GM13976 (cell line): Measurements from ENCODE around the gene HHLA2.
"Not testable (repeated sequence)": the region's sequence is repeated elsewhere in the genome, so short reads cannot be mapped to it uniquely, and the experiment has no call there.

Experiments used
- DNase-seq: peaks from one replicate; pipeline ENCODE4 v3.0.0; 2012; ENCODE audit warnings: low spot score
- in situ Hi-C: fragments of 300-500 bp; cut with MboI; formaldehyde crosslinking; loops from one replicate; pipeline ENCODE4 v1.12.0; 2022; ENCODE audit warnings: low sequenced_read_pairs, mixed read lengths, inconsistent platforms; ENCODE audit not compliant: unreplicated experiment
- TF ChIP-seq, protein P1 (sequence below): IDR thresholded peaks from 2 replicates; pipeline ENCODE4 v1.5.1; 2012; ENCODE audit warnings: borderline replicate concordance, mild to moderate bottlenecking; ENCODE audit not compliant: insufficient read depth; ENCODE audit errors: extremely low read depth, missing control alignments, control extremely low read depth

Gene HHLA2

DNA sequence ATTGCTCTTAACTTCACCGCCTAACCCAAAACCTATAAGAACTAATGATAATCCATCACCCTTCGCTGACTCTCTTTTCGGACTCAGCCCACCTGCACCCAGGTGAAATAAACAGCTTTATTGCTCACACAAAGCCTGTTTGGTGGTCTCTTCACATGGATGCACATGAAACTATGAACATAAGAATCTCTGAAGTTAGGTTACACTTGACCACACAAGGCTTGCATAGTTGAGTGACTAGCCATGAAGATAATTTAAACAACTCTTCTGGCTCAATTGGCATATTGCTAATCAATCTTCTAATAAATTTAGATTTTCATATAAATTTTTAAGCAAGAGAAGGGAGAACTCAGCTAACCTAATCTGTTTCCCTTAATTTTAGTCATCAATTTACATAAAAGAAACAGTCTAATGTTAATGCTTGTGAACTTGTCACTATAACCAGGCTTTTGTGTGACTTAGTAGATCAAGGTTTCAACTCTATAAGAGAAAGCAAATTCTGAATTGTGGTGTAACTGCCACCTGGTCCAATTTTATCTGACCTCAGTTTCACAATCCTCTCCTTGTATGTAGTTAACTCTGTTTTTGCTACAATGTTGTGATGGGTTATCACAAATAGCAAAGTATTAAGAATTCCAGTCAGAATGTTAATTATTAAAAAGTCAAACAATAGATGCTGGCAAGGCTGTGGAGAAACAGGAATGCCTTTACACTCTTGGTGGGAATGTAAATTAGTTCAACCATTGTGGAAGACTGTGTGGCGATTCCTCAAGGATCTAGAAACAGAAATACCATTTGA lies 82.0 kb downstream of the HHLA2 start:
- no peak for DNase-seq
- TF ChIP-seq, protein P1, sequence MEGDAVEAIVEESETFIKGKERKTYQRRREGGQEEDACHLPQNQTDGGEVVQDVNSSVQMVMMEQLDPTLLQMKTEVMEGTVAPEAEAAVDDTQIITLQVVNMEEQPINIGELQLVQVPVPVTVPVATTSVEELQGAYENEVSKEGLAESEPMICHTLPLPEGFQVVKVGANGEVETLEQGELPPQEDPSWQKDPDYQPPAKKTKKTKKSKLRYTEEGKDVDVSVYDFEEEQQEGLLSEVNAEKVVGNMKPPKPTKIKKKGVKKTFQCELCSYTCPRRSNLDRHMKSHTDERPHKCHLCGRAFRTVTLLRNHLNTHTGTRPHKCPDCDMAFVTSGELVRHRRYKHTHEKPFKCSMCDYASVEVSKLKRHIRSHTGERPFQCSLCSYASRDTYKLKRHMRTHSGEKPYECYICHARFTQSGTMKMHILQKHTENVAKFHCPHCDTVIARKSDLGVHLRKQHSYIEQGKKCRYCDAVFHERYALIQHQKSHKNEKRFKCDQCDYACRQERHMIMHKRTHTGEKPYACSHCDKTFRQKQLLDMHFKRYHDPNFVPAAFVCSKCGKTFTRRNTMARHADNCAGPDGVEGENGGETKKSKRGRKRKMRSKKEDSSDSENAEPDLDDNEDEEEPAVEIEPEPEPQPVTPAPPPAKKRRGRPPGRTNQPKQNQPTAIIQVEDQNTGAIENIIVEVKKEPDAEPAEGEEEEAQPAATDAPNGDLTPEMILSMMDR, result no peak
- in situ Hi-C loops, result no loop called here

DNA sequence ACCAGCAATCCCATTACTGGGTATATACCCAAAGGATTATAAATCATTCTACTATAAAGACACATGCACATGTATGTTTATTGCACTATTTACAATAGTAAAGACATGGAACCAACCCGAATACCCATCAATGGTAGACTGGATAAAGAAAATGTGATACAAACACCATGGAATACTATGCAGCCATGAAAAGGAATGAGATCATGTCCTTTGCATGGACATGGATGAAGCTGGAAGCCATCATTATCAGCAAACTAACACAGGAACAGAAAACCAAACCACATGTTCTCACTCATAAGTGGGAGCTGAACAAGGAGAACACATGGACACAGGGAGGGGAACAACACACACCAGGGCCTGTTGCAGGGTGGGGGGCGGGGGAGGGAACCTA lies 82.6 kb downstream of the HHLA2 start:
- DNase-seq, in situ Hi-C loops: not testable (repeated sequence)

DNA sequence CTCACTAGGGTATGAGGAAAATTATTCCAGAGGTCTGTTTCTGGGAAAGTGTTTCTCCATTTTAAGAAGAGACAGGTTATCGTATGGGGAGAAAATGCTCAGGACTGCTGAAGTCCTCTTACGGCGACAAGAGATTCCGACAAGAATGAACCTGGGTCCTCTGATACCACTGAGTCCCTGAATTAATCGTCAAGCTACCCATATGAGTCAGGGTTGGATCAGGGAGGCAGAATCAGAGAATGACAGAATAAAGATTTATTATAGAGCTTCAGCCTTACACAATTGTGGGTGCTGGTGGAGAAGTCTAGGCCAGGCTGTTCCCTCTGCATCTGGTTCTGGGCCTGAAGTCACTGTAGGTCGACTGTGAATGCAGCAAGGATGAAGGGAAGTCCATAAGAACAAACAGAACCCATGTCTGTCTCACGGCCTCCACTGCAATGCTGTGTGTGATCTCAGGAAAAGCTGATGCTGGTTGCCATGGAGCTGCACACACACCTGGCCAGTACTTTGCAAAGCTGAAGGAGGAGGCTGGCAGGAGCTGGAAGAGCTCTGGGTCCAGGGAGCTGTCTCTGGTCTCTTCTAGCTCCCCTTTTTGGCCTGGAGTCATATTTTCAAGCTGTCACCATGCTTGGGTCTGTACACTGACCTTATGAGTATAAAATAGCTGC lies 83.9 kb downstream of the HHLA2 start:
- in situ Hi-C loops, result no loop called here
- TF ChIP-seq, protein P1, result no peak
- no peak for DNase-seq

DNA sequence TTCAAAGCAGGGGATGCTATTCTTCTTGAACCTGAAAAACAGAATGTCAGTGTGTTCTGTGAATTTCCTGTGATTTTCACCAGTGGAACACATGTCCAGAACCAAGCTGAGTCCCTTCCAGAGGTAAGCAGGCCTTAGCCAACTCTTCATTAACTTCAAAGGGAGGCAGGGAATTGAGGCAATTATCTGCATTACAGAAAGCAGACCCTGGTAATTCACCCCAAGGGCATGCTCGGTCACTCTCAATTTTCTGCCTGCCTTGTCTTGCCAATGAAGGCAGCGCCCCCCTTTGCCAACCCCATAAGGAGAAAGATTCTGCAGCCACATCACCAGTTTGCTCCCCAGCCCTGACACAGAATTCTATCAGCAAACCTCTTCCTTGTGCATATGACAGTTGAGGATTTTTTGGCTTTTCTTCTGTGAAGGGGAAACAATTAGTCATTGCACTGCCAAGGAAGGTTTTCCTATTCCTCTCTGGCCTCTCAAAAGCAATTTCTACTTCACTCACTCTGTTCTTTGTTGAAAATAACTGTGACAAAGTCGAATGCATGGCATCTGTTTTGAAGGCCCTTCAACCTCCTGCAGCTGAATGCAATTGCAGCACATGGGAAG lies 85.3 kb downstream of the HHLA2 start:
- in situ Hi-C loops, result no loop called here
- TF ChIP-seq, protein P1, result no peak
- DNase-seq, result no peak

DNA sequence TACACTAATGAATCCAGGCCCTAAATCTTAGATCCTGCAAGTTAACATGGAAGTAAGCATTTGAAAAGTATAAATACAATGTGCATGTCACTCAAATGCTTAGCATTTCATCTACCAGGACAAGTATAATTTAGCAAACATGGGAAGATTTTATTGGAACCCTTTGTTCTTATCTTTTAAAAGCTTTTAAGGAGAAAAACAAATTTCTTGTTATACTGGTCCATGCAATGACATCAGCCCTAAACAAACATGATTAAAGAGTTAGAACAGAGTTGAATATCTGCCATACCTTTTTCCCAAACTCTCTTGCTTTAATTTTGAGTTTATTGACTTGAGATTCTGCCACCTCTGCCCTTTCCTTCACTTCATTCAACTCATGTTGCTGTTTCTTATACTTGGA lies 87.0 kb downstream of the HHLA2 start:
- in situ Hi-C loops, result no loop called here
- TF ChIP-seq, protein P1, result no peak
- no peak for DNase-seq

DNA sequence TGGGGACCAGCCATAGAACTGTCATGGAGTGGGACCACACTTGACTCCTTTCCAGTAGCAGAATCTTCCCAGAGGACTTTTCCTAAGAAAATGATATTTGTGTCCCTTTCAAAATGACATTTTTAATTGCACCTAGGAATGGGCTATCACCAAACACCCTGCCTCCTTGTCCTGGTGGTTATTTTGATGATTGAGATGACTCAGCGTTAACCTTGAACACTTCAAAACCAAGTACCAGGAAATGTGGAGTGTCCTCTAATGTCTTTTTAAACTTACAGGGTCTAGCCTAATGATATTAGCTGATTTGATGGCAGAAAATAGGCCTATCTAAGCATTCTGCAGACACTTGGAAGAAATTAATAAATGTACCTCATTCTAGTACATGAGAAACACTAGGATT lies 90.7 kb downstream of the HHLA2 start:
- TF ChIP-seq, protein P1, result no peak
- in situ Hi-C loops, result no loop called here
- no peak for DNase-seq
